CD14-positive monocyte (primary cell): Measurements from ENCODE around the gene PHF13. TPM values are rescaled to one million over a fixed set of nuclear protein-coding genes. Genes with fewer than 3 reads are reported as not detected.

Experiments
- DNase-seq, 3 donors: peaks; one replicate each; pipeline ENCODE4 v3.0.0-alpha.2; 2011 to 2022
- H2AFZ ChIP-seq: 2 replicates; pipeline ENCODE4 v1.6.0; 2012; ENCODE audit warnings: mild to moderate bottlenecking, low read depth, low read length, inconsistent platforms; ENCODE audit not compliant: insufficient read depth, poor library complexity, severe bottlenecking
- H3K27ac ChIP-seq, 2 donors: 1 replicate in 1 of 2; 2 replicates in 1 of 2; pipeline ENCODE4 v1.5.1; 2012 to 2013; ENCODE audit warnings: low read length in 2 of 2, control low read depth in 1 of 2, inconsistent platforms in 1 of 2, low read depth in 1 of 2, mild to moderate bottlenecking in 1 of 2
- H3K27me3 ChIP-seq, 2 donors: one replicate each; pipeline versions ENCODE4 v1.6.0 to v1.6.1; 2011 to 2013; ENCODE audit warnings: low read length in 2 of 2; ENCODE audit not compliant: control insufficient read depth in 2 of 2, insufficient read depth in 2 of 2
- H3K36me3 ChIP-seq, 2 donors: replicated peaks in 1 of 2; 1 replicate in 1 of 2; 2 replicates in 1 of 2; pipeline versions ENCODE4 v1.5.1 to v1.6.1; 2012 to 2013; ENCODE audit warnings: low read length in 2 of 2, control low read depth in 1 of 2, inconsistent platforms in 1 of 2, mild to moderate bottlenecking in 1 of 2; ENCODE audit not compliant: insufficient read depth in 2 of 2, control insufficient read depth in 1 of 2
- H3K4me1 ChIP-seq, 2 donors: 1 replicate in 1 of 2; 2 replicates in 1 of 2; pipeline versions ENCODE4 v1.5.1 to v1.6.1; 2012 to 2013; ENCODE audit warnings: low read length in 2 of 2, control low read depth in 1 of 2, inconsistent platforms in 1 of 2, mild to moderate bottlenecking in 1 of 2, moderate library complexity in 1 of 2; ENCODE audit not compliant: insufficient read depth in 2 of 2, control insufficient read depth in 1 of 2
- H3K4me2 ChIP-seq: replicated peaks from 2 replicates; pipeline ENCODE3; 2012; ENCODE audit warnings: low read length, moderate library complexity, mild to moderate bottlenecking; ENCODE audit not compliant: poor library complexity, severe bottlenecking; ENCODE audit errors: extremely low read depth
- H3K4me3 ChIP-seq, 3 experiments: fragments of 200-600 bp in 1 of 3; sonication (generic) in 1 of 3; replicated peaks in 1 of 3; 1 replicate in 2 of 3; 2 replicates in 1 of 3; pipeline ENCODE4 v1.5.1; 2011 to 2013; ENCODE audit warnings: low read length in 3 of 3, mild to moderate bottlenecking in 3 of 3, control low read depth in 2 of 3, low read depth in 2 of 3, inconsistent platforms in 1 of 3, moderate library complexity in 1 of 3
- H3K79me2 ChIP-seq: 2 replicates; pipeline ENCODE4 v1.6.0; 2012; ENCODE audit warnings: mild to moderate bottlenecking, control low read depth, inconsistent platforms, low read length, moderate library complexity; ENCODE audit not compliant: insufficient read depth
- H3K9ac ChIP-seq: 2 replicates; pipeline ENCODE4 v1.6.0; 2017; ENCODE audit warnings: low read length, mild to moderate bottlenecking; ENCODE audit not compliant: insufficient read depth, poor library complexity, severe bottlenecking
- H3K9me3 ChIP-seq, 2 donors: replicated peaks in 1 of 2; 1 replicate in 1 of 2; 2 replicates in 1 of 2; pipeline versions ENCODE4 v1.5.1 to v1.6.1; 2012 to 2013; ENCODE audit warnings: low read length in 2 of 2, control low read depth in 1 of 2; ENCODE audit not compliant: control insufficient read depth in 1 of 2, insufficient read depth in 1 of 2
- H4K20me1 ChIP-seq: 2 replicates; pipeline ENCODE4 v1.6.0; 2012; ENCODE audit warnings: mild to moderate bottlenecking, low read length, control low read depth, moderate library complexity; ENCODE audit not compliant: insufficient read depth
- H3K27ac Mint-ChIP-seq, 7 donors: one replicate each; pipeline ENCODE4 v1.8.0; 2020; ENCODE audit warnings: mild to moderate bottlenecking in 7 of 7, mixed read lengths in 7 of 7, moderate library complexity in 6 of 7, inconsistent platforms in 2 of 7
- H3K27me3 Mint-ChIP-seq, 3 donors: one replicate each; pipeline ENCODE4 v1.8.0; 2021 to 2022; ENCODE audit warnings: low read depth in 3 of 3, mild to moderate bottlenecking in 3 of 3, mixed read lengths in 3 of 3, moderate library complexity in 3 of 3, inconsistent platforms in 1 of 3
- H3K36me3 Mint-ChIP-seq, 2 donors: one replicate each; pipeline ENCODE4 v1.8.0; 2020; ENCODE audit warnings: mixed read lengths in 2 of 2, inconsistent platforms in 1 of 2, mild to moderate bottlenecking in 1 of 2
- H3K4me1 Mint-ChIP-seq: one replicate; pipeline ENCODE4 v1.8.0; 2020; ENCODE audit warnings: mild to moderate bottlenecking, mixed read lengths
- H3K4me3 Mint-ChIP-seq, 2 donors: one replicate each; pipeline ENCODE4 v1.8.0; 2020; ENCODE audit warnings: mild to moderate bottlenecking in 2 of 2, mixed read lengths in 2 of 2, moderate library complexity in 1 of 2
- H3K9me3 Mint-ChIP-seq, 7 donors: one replicate each; pipeline ENCODE4 v1.8.0; 2020 to 2022; ENCODE audit warnings: mixed read lengths in 7 of 7, mild to moderate bottlenecking in 6 of 7, moderate library complexity in 6 of 7, inconsistent platforms in 2 of 7
- WGBS: methylation state at CpG from one replicate; pipeline ENCODE4 v1.1.5; 2013; ENCODE audit warnings: missing lambda C conversion rate; ENCODE audit not compliant: insufficient coverage; 5-methylcytosine and 5-hydroxymethylcytosine counted together
- intact Hi-C, 2 donors: fragments of 100-400 bp; cut with micrococcal nuclease; formaldehyde crosslinking; loops; one replicate each; pipeline versions ENCODE4 v1.15.0 to v1.15.1; 2023
- polyA plus RNA-seq, 3 donors: library from polyadenylated mRNA; depleted of rRNA in 1 of 3; unstranded in 2 of 3; stranded (reverse) in 1 of 3; fragments of 300-500 nt in 2 of 3; fragments of >200 nt in 1 of 3; fragmentation: Illumina TruSeq in 2 of 3; gene quantifications; 1 replicate in 2 of 3; 2 replicates in 1 of 3; pipeline ENCODE4 v1.2.3, GENCODE V29; 2012 to 2021
- TF ChIP-seq, protein P1 (sequence below): fragments of 200-600 bp; IDR thresholded peaks from one replicate; pipeline ENCODE4 v1.8.0; 2022; ENCODE audit warnings: antibody characterized with exemption, mild to moderate bottlenecking

PHF13 gene
- polyA plus RNA-seq, 3 donors: 1.0 to 7.3 (median 1.7) TPM

DNA sequence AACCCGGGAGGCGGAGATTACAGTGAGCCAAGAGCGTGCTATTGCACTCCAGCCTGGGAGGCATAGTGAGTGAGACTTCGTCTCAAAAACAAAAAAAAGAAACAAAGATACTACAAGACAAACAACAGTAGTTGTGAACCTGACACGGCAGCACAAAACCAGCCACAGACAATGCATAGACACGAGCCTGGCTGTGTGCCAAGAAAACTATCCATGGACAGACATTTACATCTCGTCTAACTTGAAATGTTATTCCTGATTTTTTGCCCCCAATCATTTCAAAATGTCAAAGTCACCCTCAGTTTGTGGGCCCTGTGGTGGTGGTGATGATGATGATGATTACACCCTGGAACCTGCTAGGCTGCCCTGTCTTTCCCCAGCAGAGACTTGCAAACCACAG is 17.2 kb upstream of the PHF13 start:
- no peak overlapping the region for H3K4me2 ChIP-seq
- H3K9me3 ChIP-seq: no peaks in the 10 kb centered on the region
- H3K9me3 Mint-ChIP-seq: peaks cover 0 to 2% (median 0%) of the 10 kb centered on the region in 7 donors
- H3K4me1 Mint-ChIP-seq: peaks cover 44% of the 10 kb centered on the region
- no peak overlapping the region for H3K27ac ChIP-seq
- H3K27me3 ChIP-seq: no peaks in the 10 kb centered on the region
- peaks cover 98% of the 10 kb centered on the region for H4K20me1 ChIP-seq
- no peak for DNase-seq
- H3K27me3 Mint-ChIP-seq: no peaks in the 10 kb centered on the region
- 62% methylated on average over 2 of the region's 7 CpGs for WGBS
- H3K4me3 ChIP-seq: no peak overlapping the region
- peaks cover 34 to 51% of the 10 kb centered on the region in 2 donors for H3K4me1 ChIP-seq
- intact Hi-C loops: no loop called here
- TF ChIP-seq, protein P1, sequence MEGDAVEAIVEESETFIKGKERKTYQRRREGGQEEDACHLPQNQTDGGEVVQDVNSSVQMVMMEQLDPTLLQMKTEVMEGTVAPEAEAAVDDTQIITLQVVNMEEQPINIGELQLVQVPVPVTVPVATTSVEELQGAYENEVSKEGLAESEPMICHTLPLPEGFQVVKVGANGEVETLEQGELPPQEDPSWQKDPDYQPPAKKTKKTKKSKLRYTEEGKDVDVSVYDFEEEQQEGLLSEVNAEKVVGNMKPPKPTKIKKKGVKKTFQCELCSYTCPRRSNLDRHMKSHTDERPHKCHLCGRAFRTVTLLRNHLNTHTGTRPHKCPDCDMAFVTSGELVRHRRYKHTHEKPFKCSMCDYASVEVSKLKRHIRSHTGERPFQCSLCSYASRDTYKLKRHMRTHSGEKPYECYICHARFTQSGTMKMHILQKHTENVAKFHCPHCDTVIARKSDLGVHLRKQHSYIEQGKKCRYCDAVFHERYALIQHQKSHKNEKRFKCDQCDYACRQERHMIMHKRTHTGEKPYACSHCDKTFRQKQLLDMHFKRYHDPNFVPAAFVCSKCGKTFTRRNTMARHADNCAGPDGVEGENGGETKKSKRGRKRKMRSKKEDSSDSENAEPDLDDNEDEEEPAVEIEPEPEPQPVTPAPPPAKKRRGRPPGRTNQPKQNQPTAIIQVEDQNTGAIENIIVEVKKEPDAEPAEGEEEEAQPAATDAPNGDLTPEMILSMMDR: no peak
- H3K9ac ChIP-seq: no peak overlapping the region
- peaks cover 62 to 66% of the 10 kb centered on the region in 2 donors for H3K36me3 ChIP-seq
- no peak overlapping the region for H3K4me3 Mint-ChIP-seq
- peaks cover 64% of the 10 kb centered on the region for H3K79me2 ChIP-seq
- no peak overlapping the region for H2AFZ ChIP-seq
- no peak overlapping the region for H3K27ac Mint-ChIP-seq
- peaks cover 52 to 75% of the 10 kb centered on the region in 2 donors for H3K36me3 Mint-ChIP-seq

DNA sequence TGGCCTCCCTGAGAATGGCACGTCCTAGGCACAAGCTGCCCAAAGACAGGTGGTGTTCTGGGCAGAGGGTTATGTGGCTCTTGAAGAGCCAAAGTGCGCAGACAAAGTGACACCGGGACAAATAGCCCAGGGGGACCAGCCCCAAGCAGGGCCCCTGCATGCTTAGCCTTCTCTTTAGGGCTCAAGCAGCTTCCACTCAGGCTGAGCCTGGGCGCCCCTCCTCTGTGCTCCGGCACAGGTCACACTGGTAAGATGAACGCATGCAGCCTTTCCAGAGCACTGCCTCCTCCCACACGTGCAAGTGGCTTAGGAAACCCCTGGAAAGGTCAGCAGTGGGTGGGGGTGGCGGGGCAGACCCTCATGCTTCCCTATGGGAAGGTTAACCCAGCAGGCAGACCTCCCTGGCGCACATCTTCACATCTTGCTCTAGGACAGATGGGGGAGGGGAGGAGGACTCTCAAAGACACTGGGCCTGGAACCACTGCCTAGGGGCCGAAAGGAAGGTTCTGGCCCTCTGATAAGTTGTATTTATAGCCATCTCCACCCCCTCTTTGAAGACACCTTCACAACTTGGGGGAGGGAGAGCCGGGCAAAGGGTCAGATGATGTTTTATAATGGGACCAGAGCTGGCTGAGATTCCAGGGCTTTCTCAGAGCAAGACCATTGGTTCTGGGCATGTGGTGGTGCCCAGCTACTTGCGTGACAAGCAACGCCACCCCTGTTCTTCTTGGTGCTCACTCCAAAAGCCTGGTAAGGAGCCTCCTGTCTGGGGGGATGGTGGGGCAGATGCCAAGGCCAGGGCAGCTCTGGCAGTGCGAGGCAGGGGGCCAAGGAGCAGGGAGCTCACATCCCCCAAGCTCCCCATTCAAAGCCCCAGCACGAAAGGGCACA is 16.4 kb upstream of the PHF13 start:
- Mint-ChIP-seq H3K4me3 (no peak overlapping the region), H3K36me3 (peaks cover 52 to 75% of the 10 kb centered on the region in 2 donors), H3K9me3 (peaks cover 0 to 2% (median 0%) of the 10 kb centered on the region in 7 donors), H3K27ac (peak overlapping the region in 2 of 7 donors; percentile 37 to 50), H3K27me3 (no peaks in the 10 kb centered on the region), H3K4me1 (peaks cover 37% of the 10 kb centered on the region)
- Histone ChIP-seq H4K20me1 (peaks cover 98% of the 10 kb centered on the region), H3K79me2 (peaks cover 72% of the 10 kb centered on the region), H3K36me3 (peaks cover 57 to 61% of the 10 kb centered on the region in 2 donors), H3K4me1 (peaks cover 28 to 48% of the 10 kb centered on the region in 2 donors), H3K9me3 (no peaks in the 10 kb centered on the region), H3K4me2 (no peak overlapping the region), H3K9ac (no peak overlapping the region), H2AFZ (no peak overlapping the region), H3K4me3 (no peak overlapping the region), H3K27ac (peak overlapping the region in 1 of 2 donors; percentile 4), H3K27me3 (no peaks in the 10 kb centered on the region)
- intact Hi-C loops: no loop called here
- 96% methylated on average over 10 of the region's 15 CpGs for WGBS
- DNase-seq: no peak
- TF ChIP-seq, protein P1: no peak
